Fibroblast of villous mesenchyme (primary cell): ENCODE data around the gene RBM47. TPM values are rescaled to one million over a fixed set of nuclear protein-coding genes. Genes with fewer than 3 reads are reported as not detected.

ENCODE experiments used
- DNase-seq: peaks from one replicate; pipeline ENCODE4 v3.0.0-alpha.2; 2010; ENCODE audit warnings: low read depth
- H3K4me3 ChIP-seq: 2 replicates; pipeline ENCODE4 v1.5.1; 2011; ENCODE audit warnings: low read depth, mild to moderate bottlenecking, low read length
- total RNA-seq: library from RNA; depleted of rRNA; stranded (reverse); fragments of >200 nt; gene quantifications from 2 replicates; pipeline ENCODE4 v1.2.3, GENCODE V29; 2012
- TF ChIP-seq, protein P1 (sequence below): IDR thresholded peaks from 2 replicates; pipeline ENCODE4 v1.5.1; 2012; ENCODE audit warnings: low read depth, mild to moderate bottlenecking, low read length; ENCODE audit not compliant: insufficient read depth

Gene RBM47
- total RNA-seq, 1 donor, result 0.86 TPM

GRCh38 chr4:40489961-40490360 is 139.7 kb downstream of the RBM47 start:
- H3K4me3 ChIP-seq, result no peak overlapping the region
- TF ChIP-seq, protein P1, sequence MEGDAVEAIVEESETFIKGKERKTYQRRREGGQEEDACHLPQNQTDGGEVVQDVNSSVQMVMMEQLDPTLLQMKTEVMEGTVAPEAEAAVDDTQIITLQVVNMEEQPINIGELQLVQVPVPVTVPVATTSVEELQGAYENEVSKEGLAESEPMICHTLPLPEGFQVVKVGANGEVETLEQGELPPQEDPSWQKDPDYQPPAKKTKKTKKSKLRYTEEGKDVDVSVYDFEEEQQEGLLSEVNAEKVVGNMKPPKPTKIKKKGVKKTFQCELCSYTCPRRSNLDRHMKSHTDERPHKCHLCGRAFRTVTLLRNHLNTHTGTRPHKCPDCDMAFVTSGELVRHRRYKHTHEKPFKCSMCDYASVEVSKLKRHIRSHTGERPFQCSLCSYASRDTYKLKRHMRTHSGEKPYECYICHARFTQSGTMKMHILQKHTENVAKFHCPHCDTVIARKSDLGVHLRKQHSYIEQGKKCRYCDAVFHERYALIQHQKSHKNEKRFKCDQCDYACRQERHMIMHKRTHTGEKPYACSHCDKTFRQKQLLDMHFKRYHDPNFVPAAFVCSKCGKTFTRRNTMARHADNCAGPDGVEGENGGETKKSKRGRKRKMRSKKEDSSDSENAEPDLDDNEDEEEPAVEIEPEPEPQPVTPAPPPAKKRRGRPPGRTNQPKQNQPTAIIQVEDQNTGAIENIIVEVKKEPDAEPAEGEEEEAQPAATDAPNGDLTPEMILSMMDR, result no peak
- DNase-seq, result no peak

DNA sequence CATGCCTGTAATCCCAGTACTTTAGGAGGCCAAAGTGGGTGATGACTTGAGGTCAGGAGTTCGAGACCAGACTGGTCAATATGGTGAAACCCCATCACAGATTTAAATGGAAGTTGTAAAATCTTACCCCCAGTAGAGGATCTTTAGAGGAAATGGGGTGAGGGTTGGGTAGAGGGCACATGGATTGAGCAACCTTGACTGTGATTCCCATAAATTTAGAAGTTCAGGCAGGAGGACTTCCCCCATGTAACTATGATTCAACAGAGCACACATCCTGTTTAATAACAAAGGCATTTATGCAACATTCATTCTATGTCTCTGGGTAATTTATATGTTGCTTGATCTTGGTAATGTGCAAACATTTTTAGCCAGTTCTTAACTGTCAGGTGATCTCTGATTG is 143.1 kb downstream of the RBM47 start:
- DNase-seq, result peak; percentile 68
- TF ChIP-seq, protein P1, result no peak
- no peak overlapping the region for H3K4me3 ChIP-seq

GRCh38 chr4:40484346-40485090 is 145.1 kb downstream of the RBM47 start:
- no peak for DNase-seq
- TF ChIP-seq, protein P1, result no peak
- H3K4me3 ChIP-seq, result no peak overlapping the region

DNA sequence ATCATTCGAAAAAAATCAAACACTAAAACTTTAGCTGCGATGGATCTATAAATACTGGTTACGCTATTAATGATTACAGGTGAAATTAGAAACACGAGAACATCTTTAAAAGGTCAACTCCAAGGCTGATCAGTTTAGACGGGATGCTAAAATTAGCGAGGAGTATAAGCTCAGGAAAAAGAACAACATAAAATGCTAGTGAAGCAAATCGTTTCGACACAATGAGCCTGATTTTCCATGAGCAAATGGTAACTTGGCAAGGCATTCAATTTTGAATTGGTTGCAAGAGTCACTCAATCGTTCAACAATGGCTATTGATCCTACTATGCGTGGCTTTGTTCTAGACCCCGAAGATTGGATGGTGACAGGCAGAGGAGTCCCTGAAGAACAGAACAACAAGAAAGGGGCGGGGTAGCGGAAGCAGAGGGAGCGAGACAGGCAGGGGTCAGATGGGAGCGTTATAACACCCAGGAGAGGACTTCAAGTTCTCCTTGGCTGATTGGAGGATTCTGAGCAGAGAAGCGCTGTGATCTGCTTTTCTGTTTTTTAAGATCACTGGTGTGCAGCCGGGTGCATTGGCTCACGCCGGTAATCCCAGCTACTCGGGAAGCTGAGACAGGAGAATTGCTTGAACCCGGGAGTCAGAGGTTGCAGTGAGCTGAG is 146.5 kb downstream of the RBM47 start:
- DNase-seq, result no peak
- TF ChIP-seq, protein P1, result no peak
- no peak overlapping the region for H3K4me3 ChIP-seq

DNA sequence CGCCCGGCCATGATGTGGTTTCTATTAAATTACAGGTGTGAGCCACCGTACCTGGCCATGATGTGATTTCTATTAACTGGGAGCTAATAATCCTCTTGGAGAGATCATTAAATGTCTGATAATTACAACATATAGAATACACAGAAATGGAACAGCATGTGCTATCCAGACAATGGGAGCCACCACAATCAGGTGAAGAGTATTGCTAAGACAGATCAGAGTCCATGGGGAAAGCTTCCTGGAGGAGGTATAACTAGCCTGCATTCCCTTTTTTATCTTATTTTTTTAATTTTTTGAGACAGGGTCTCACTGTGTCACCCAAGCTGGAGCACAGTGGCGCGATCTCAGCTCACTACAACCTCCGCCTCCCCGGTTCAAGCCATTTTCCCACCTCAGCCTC is 147.7 kb downstream of the RBM47 start:
- no peak overlapping the region for H3K4me3 ChIP-seq
- TF ChIP-seq, protein P1, result no peak
- no peak for DNase-seq

DNA sequence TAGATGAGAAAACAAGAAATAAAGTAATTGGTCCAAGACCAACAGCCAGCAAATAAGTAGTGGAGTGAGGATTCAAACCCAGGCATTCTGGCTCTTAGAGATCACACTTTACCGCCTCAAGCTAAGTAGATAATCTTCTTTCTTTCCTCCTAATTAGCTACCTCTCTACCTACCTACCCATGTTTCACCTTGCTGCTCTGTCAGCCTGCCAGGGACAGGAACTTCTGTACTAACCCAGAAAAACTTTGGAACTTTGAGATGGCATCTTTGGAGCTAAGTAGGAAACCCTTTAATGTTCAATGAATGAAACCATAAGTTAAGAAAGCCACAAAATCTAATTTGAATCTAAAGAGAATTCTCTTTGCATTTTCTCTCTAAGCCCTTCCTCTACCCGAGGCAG is 149.4 kb downstream of the RBM47 start:
- no peak overlapping the region for H3K4me3 ChIP-seq
- TF ChIP-seq, protein P1, result no peak
- no peak for DNase-seq
